AG04449 (cell line): Measurements from ENCODE around the gene METTL21C.

Experiments used
- CTCF ChIA-PET: fragments of 350-600 bp; formaldehyde crosslinking; extraction: SDS; loops from one replicate; lab custom pipeline; 2021; ENCODE audit warnings: antibody characterized with exemption; lab: Yijun Ruan, JAX
- POLR2A ChIA-PET: fragments of 400-600, 350-600 bp; formaldehyde crosslinking; extraction: SDS; loops from one replicate; lab custom pipeline; 2020; ENCODE audit warnings: antibody characterized with exemption, inconsistent platforms; lab: Yijun Ruan, JAX
- DNase-seq: peaks from one replicate; pipeline ENCODE4 v3.0.0-alpha.2; 2010; ENCODE audit warnings: low read depth, low spot score
- H3K4me3 ChIP-seq: 2 replicates; pipeline ENCODE4 v1.5.1; 2011; ENCODE audit warnings: low read depth, mild to moderate bottlenecking, control low read depth, low read length
- CTCF ChIP-seq: IDR thresholded peaks from one replicate; pipeline ENCODE4 v1.5.1; 2011; ENCODE audit warnings: mild to moderate bottlenecking, moderate library complexity, low read length, control low read depth, inconsistent platforms; ENCODE audit not compliant: insufficient read depth; ENCODE audit errors: missing control alignments

METTL21C gene

GRCh38 chr13:102651892-102652291 lies 43.0 kb downstream of the METTL21C start:
- DNase-seq: no peak
- no peak overlapping the region for H3K4me3 ChIP-seq
- ChIA-PET CTCF (interaction anchor here (0.6 to 2.3 kb wide), 6 partner anchors 9 to 73 kb away, joined by 3 to 9 read pairs (median 4); no protein-coding TSS in a partner anchor), POLR2A (no interaction called here)
- no peak for TF ChIP-seq CTCF

DNA sequence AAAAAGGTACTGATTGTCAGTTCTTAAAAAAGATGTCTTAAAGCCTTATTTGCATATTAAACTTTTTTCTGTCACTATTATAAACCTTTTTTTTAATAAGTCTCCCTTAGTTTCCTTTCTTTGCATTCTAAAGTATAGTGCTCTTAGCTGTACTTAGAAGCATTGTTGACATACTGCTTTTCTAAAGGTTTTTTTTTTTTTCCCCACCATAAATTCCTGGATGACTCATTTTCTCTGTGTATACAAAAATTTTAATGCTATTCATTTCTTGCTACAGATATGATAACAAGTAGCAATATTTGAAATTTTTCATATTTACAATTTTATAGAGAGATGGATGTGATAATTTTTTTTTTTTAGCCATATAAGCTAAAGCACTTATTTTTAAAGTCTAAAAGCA lies 43.5 kb downstream of the METTL21C start:
- POLR2A ChIA-PET: interaction anchor here (0.6 kb wide), 1 partner anchor 23 kb away, joined by 3 read pairs; no protein-coding TSS in a partner anchor
- TF ChIP-seq CTCF: no peak
- H3K4me3 ChIP-seq: no peak overlapping the region
- CTCF ChIA-PET: interaction anchor here (0.6 to 2.3 kb wide), 5 partner anchors 8 to 123 kb away, joined by 3 to 9 read pairs (median 3); no protein-coding TSS in a partner anchor
- no peak for DNase-seq

DNA sequence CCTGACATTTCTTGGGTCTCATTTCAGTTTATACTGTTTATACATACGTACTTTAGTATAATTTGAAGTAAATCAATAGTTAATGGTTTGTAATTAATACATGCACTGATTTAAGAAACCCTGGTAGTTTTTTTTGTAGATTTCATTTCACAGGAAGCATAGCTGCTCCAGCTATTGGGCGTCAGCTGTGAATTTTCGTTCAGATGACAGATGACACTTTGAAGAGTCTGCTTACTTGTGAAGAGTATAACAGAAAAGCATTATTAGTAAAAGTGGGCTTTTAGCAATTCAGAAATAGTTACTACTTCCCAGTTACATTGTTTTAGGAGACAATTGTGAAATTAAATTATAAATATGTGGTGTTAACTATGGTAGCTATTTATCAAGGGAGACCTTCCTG lies 44.4 kb downstream of the METTL21C start:
- ChIA-PET CTCF (interaction anchor here (1.2 to 1.6 kb wide), 2 partner anchors 9 to 74 kb away, joined by 4 to 6 read pairs; no protein-coding TSS in a partner anchor), POLR2A (no interaction called here)
- TF ChIP-seq CTCF: no peak
- no peak overlapping the region for H3K4me3 ChIP-seq
- DNase-seq: no peak

- CTCF ChIA-PET: no interaction called here
- POLR2A ChIA-PET: no interaction called here
- no peak for DNase-seq
- no peak for TF ChIP-seq CTCF
- no peak overlapping the region for H3K4me3 ChIP-seq
Measured at GRCh38 chr13:102648046-102648445, 46.8 kb downstream of the METTL21C start.

DNA sequence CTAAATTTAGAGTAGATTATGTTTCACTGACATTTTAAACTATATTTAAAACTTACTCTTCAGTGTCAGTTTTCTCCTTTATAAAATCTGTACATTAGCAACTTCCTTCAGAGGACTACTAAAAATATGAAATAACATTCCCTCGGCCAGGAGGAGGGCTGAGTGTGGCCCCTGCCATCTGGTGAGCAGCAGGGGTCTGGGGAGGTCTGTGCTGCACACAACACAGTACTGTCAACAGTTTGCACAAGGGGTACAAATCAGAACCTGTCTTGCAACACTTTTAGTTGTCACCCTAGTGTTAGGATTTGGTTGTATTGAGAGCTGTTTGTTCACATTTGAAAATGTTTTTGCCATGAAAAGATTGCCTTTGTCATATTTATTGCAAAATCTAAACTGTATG lies 49.1 kb downstream of the METTL21C start:
- POLR2A ChIA-PET: no interaction called here
- no peak for TF ChIP-seq CTCF
- no peak for DNase-seq

GRCh38 chr13:102643656-102644055 lies 51.2 kb downstream of the METTL21C start:
- H3K4me3 ChIP-seq: no peak overlapping the region
- CTCF ChIA-PET: interaction anchor here (0.9 kb wide), 1 partner anchor 8 kb away, joined by 3 read pairs; no protein-coding TSS in a partner anchor
- POLR2A ChIA-PET: no interaction called here

More for the DNA sequence above, 49.1 kb downstream of the METTL21C start:
- CTCF ChIA-PET: no interaction called here
- no peak overlapping the region for H3K4me3 ChIP-seq

More at GRCh38 chr13:102643656-102644055, 51.2 kb downstream of the METTL21C start:
- no peak for DNase-seq
- no peak for TF ChIP-seq CTCF
